Measurements from ENCODE around the gene SEMA4F. TPM values are rescaled to one million over a fixed set of nuclear protein-coding genes. Genes with fewer than 3 reads are reported as not detected.

SEMA4F gene
- total RNA-seq, 1 experiment from 2014 or later, result 6.6 TPM

- no peak overlapping the region for H3K18ac ChIP-seq (ENCODE audit: insufficient read length, low read depth, low read length)
- H3K79me1 ChIP-seq (ENCODE audit: insufficient read depth, low read depth, low read length, poor library complexity, severe bottlenecking), result no peaks in the 10 kb centered on the region
- Mint-ChIP-seq H3K27ac (no peak overlapping the region), H3K4me3 (peak overlapping the region in 1 of 2 experiments; percentile 91; a peak in 2 of 5 replicates), H3K27me3 (ENCODE audit: low read depth) (peaks cover 4% of the 10 kb centered on the region), H3K4me1 (peaks cover 4 to 9% of the 10 kb centered on the region in 2 experiments; a peak in 3 of 4 replicates), H3K9me3 (no peaks in the 10 kb centered on the region), H3K36me3 (ENCODE audit: insufficient read depth in 1 of 3, low read depth in 3 of 3) (no peaks in the 10 kb centered on the region)
- WGBS (ENCODE audit: extremely low coverage, insufficient read length, low lambda C conversion rate), result no CpG with 5 or more reads among the region's 8 CpGs
- H3T11ph ChIP-seq (ENCODE audit: low read length), result no peak overlapping the region
- no peak overlapping the region for H4K5ac ChIP-seq (ENCODE audit: insufficient read length, low read depth, low read length)
- no peaks in the 10 kb centered on the region for H3K23me2 ChIP-seq (ENCODE audit: insufficient read length, low read depth, low read length, poor library complexity, severe bottlenecking)
- no peak overlapping the region for H2BK120ac ChIP-seq (ENCODE audit: low read depth, low read length, poor library complexity, severe bottlenecking)
- no peak overlapping the region for H2BK12ac ChIP-seq (ENCODE audit: insufficient read length, low read depth, low read length)
- no peak overlapping the region for H3K4ac ChIP-seq (ENCODE audit: low read depth, low read length)
- no peak overlapping the region for H3K9ac ChIP-seq (ENCODE audit: extremely low read depth, insufficient read length, low read length)
- DNase-seq, result no peak
- H2BK20ac ChIP-seq (ENCODE audit: low read depth, low read length, poor library complexity, severe bottlenecking), result no peak overlapping the region
- no peaks in the 10 kb centered on the region for H3K79me2 ChIP-seq (ENCODE audit: insufficient read depth, low read length)
- H2AFZ ChIP-seq (ENCODE audit: low read length), result no peak overlapping the region
- no peak overlapping the region for H4K91ac ChIP-seq (ENCODE audit: insufficient read length, low read depth, low read length)
- H3K4me2 ChIP-seq (ENCODE audit: insufficient read depth, insufficient read length, low read length), result peak overlapping the region; percentile 87
- no peak overlapping the region for H3K56ac ChIP-seq (ENCODE audit: insufficient read length, low read depth, low read length)
- H3K27ac ChIP-seq (ENCODE audit: insufficient read length, low read depth, low read length), result no peak overlapping the region
- no peak overlapping the region for H2BK5ac ChIP-seq (ENCODE audit: insufficient read length, low read length)
- no peak overlapping the region for H3K23ac ChIP-seq (ENCODE audit: insufficient read length, low read depth, low read length)
- H4K8ac ChIP-seq (replicated peaks; ENCODE audit: insufficient read length, low read depth, low read length), result no peak overlapping the region
- H4K20me1 ChIP-seq (ENCODE audit: control insufficient read depth, insufficient read depth, insufficient read length), result no peaks in the 10 kb centered on the region
- no peaks in the 10 kb centered on the region for H3K9me3 ChIP-seq (ENCODE audit: control insufficient read depth, low read depth, low read length)
- H3K14ac ChIP-seq (ENCODE audit: insufficient read depth, low read length), result no peak overlapping the region
- no peak overlapping the region for H2BK15ac ChIP-seq (ENCODE audit: low read depth, low read length)
- H3K27me3 ChIP-seq (ENCODE audit: insufficient read depth, low read length), result peaks cover 8% of the 10 kb centered on the region; the same call in 1 of the 2 replicates
- no peaks in the 10 kb centered on the region for H3K4me1 ChIP-seq (ENCODE audit: insufficient read depth, low read length)
- TF ChIP-seq, protein P1, sequence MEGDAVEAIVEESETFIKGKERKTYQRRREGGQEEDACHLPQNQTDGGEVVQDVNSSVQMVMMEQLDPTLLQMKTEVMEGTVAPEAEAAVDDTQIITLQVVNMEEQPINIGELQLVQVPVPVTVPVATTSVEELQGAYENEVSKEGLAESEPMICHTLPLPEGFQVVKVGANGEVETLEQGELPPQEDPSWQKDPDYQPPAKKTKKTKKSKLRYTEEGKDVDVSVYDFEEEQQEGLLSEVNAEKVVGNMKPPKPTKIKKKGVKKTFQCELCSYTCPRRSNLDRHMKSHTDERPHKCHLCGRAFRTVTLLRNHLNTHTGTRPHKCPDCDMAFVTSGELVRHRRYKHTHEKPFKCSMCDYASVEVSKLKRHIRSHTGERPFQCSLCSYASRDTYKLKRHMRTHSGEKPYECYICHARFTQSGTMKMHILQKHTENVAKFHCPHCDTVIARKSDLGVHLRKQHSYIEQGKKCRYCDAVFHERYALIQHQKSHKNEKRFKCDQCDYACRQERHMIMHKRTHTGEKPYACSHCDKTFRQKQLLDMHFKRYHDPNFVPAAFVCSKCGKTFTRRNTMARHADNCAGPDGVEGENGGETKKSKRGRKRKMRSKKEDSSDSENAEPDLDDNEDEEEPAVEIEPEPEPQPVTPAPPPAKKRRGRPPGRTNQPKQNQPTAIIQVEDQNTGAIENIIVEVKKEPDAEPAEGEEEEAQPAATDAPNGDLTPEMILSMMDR (conservative IDR thresholded peaks at IDR 0.05), result no peak
- no peak overlapping the region for H2AK5ac ChIP-seq (ENCODE audit: insufficient read length, low read length)
Observed at GRCh38 chr2:74714691-74715080, 60.6 kb downstream of the SEMA4F start.

All from H9 (cell line).